ENCODE measurements around the gene PCDHB16.
"Not testable (repeated sequence)": the region's sequence is repeated elsewhere in the genome, so short reads cannot be mapped to it uniquely, and the experiment has no call there.

PCDHB16 gene

DNA sequence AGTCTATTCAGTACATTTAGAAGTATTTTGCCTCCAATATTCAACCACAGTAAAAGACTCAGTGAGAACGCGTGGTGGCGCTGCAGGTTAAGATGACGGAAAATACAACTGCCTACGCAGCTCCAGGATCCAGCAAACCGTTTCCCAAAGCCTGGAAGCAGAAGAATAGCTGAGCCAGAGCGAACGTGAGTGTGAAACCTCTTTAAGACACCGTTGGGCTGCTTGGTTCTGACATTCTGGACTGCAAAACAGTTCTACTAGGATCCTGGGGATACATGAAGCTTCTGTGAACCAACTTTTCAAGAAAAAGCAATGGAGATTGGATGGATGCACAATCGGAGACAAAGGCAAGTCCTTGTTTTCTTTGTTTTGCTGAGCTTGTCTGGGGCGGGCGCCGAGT lies at the start of gene PCDHB16:
Gene PCDHB16 (plus strand): TSS at position 140 of the 400 bp plus-strand sequence. CDS start 173 bp downstream, at position 313.
- DNase-seq: no peak

DNA sequence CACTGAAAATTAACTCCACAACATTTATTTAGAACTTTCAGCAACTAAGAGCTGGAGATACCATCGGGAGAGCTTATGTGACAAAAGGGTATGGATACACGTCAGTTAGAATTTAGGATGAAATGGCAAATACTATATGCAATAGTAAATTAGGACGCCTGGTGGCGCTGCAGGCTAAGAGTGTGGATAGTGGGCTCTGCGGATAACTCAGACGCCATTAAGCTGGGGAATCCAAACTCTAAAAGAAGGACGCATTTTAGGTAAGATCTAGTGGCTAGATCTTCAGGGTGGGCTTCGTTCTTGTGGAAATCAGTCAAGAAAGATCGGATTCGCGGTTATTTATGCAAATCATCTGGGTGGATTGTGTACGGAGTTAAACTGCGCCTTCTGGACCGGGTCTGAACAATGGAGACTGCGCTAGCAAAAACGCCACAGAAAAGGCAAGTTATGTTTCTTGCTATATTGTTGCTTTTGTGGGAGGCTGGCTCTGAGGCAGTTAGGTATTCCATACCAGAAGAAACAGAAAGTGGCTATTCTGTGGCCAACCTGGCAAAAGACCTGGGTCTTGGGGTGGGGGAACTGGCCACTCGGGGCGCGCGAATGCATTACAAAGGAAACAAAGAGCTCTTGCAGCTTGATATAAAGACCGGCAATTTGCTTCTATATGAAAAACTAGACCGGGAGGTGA lies 47.0 kb upstream of the PCDHB16 start, which contains the start of gene PCDHB5:
Gene PCDHB5 (plus strand): TSS at position 177 of the 688 bp plus-strand sequence. CDS start 229 bp downstream, at position 406.
- DNase-seq: no peak

DNA sequence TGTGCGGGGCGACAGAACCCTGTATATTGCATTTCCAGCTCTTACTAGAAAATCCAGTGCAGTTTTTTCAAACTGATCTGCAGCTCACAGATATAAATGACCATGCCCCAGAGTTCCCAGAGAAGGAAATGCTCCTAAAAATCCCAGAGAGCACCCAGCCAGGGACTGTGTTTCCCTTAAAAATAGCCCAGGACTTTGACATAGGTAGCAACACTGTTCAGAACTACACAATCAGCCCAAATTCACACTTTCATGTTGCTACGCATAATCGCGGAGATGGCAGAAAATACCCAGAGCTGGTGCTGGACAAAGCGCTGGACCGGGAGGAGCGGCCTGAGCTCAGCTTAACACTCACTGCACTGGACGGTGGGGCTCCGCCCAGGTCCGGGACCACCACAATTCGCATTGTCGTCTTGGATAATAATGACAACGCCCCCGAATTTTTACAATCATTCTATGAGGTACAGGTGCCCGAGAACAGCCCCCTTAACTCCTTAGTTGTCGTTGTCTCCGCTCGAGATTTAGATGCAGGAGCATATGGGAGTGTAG lies 46.4 kb upstream of the PCDHB16 start:
- no peak for DNase-seq

DNA sequence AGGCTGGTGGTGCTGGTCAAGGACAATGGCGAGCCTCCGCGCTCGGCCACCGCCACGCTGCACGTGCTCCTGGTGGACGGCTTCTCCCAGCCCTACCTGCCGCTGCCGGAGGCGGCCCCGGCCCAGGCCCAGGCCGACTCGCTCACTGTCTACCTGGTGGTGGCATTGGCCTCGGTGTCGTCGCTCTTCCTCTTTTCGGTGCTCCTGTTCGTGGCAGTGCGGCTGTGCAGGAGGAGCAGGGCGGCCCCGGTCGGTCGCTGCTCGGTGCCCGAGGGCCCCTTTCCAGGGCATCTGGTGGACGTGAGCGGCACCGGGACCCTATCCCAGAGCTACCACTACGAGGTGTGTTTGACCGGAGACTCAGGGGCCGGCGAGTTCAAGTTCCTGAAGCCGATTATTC lies 44.8 kb upstream of the PCDHB16 start:
- not testable (repeated sequence) for DNase-seq

DNA sequence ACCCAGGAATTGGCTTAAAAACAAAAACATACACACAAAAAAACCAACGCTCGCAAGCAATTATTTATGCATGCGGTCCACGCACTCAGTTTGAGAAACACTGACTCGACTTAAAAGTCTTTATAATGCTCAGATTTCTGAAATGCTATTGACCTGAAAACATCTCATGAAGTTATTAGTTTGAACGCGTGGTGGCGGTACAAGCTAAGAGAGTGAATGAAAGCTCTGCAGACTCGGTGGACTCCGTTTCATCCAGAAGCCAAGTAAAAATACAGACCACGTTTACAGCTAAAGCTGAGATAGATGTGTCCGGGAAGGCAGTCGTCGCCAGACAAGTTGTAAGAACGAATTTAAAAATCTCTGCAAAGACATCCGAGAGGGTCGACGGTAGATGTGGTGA lies 32.4 kb upstream of the PCDHB16 start, which contains the start of gene PCDHB6:
Gene PCDHB6 (plus strand): TSS at position 246 of the 400 bp plus-strand sequence. CDS start 201 bp downstream, outside the sequence.
- DNase-seq: no peak

DNA sequence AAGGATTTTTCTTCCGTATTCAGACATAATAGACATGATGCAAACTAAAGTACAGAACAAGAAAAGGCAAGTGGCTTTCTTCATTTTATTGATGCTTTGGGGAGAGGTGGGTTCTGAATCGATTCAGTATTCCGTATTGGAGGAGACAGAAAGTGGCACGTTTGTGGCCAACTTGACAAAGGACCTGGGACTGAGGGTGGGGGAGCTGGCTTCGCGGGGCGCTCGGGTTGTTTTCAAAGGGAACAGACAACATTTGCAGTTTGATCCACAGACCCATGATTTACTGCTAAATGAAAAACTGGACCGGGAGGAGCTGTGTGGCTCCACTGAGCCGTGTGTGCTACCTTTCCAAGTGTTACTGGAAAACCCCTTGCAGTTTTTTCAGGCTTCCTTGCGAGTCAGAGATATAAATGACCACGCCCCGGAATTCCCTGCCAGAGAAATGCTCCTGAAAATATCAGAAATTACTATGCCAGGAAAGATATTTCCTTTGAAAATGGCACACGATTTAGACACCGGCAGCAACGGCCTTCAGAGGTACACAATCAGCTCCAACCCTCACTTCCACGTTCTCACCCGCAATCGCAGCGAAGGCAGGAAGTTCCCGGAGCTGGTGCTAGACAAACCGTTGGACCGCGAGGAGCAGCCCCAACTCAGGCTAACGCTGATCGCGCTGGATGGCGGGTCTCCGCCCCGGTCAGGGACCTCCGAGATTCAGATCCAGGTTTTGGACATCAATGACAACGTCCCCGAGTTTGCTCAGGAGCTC lies 31.8 kb upstream of the PCDHB16 start:
- DNase-seq: no peak

DNA sequence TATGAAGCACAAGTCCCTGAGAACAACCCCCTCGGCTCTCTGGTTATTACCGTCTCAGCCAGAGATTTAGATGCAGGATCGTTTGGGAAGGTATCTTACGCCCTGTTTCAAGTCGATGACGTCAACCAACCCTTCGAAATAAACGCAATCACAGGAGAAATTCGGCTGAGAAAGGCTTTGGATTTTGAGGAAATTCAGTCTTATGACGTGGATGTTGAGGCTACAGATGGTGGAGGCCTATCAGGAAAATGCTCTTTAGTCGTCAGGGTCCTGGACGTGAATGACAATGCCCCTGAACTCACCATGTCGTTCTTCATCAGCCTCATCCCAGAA lies 31.2 kb upstream of the PCDHB16 start:
- no peak for DNase-seq

DNA sequence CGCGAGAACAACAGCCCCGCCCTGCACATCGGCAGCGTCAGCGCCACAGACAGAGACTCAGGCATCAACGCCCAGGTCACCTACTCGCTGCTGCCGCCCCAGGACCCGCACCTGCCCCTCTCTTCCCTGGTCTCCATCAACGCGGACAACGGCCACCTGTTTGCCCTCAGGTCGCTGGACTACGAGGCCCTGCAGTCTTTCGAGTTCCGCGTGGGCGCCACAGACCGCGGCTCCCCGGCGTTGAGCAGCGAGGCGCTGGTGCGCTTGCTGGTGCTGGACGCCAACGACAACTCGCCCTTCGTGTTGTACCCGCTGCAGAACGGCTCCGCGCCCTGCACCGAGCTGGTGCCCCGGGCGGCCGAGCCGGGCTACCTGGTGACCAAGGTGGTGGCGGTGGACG lies 30.6 kb upstream of the PCDHB16 start:
- DNase-seq: not testable (repeated sequence)

DNA sequence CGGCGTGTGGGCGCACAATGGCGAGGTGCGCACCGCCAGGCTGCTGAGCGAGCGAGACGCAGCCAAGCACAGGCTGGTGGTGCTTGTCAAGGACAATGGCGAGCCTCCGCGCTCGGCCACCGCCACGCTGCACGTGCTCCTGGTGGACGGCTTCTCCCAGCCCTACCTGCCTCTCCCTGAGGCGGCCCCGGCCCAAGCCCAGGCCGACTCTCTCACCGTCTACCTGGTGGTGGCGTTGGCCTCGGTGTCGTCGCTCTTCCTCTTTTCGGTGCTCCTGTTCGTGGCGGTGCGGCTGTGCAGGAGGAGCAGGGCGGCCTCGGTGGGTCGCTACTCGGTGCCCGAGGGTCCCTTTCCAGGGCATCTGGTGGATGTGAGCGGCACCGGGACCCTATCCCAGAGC lies 30.1 kb upstream of the PCDHB16 start:
- not testable (repeated sequence) for DNase-seq

DNA sequence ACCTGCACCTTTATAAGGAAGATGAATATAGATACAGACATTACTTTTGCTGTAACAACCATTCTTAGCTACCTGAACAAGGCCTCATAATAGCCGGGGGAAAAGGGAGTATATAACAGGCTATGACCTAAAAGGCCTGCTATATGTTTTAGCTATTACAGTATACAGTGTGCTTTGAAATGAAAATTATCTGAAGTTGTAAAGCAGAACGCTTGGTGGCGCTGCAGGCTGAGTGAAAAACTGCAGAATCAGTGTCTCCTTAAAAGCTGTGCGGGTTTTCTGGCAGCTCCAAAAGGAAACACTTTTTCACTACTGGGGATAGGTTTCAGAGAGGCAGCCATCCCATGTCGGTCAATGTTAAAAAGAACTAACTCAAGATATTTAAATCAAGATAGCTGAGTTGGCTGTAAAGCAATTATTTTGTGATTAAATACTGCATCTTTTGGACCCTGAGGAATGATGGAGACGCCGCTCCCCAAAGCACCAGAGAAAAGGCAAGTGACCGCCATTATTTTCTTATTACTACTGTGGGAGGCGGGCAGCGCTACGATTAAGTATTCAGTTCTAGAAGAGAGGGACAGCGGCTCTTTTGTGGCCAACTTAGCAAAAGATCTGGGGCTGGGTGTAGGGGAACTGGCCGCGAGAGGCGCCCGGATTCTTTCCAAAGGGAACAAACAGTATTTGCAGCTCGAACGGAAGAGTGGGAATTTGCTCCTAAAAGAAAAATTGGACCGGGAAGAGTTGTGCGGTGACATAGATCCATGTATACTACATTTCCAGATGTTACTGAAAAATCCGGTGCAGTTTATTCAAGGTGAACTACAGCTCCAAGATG lies 26.4 kb upstream of the PCDHB16 start:
- DNase-seq: no peak

DNA sequence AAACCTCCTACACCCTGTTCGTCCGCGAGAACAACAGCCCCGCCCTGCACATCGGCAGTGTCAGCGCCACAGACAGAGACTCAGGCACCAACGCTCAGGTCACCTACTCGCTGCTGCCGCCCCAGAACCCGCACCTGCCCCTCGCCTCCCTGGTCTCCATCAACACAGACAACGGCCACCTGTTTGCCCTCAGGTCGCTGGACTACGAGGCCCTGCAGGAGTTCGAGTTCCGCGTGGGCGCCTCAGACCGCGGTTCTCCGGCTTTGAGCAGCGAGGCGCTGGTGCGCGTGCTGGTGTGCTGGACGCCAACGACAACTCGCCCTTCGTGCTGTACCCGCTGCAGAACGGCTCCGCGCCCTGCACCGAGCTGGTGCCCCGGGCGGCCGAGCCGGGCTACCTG lies 24.8 kb upstream of the PCDHB16 start:
- not testable (repeated sequence) for DNase-seq

DNA sequence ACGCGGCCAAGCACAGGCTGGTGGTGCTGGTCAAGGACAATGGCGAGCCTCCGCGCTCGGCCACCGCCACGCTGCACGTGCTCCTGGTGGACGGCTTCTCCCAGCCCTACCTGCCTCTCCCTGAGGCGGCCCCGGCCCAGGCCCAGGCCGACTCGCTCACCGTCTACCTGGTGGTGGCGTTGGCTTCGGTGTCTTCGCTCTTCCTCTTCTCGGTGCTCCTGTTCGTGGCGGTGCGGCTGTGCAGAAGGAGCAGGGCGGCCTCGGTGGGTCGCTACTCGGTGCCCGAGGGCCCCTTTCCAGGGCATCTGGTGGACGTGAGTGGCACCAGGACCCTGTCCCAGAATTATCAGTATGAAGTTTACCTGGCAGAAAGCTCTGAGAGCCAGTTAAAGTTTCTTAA lies 24.3 kb upstream of the PCDHB16 start:
- not testable (repeated sequence) for DNase-seq

DNA sequence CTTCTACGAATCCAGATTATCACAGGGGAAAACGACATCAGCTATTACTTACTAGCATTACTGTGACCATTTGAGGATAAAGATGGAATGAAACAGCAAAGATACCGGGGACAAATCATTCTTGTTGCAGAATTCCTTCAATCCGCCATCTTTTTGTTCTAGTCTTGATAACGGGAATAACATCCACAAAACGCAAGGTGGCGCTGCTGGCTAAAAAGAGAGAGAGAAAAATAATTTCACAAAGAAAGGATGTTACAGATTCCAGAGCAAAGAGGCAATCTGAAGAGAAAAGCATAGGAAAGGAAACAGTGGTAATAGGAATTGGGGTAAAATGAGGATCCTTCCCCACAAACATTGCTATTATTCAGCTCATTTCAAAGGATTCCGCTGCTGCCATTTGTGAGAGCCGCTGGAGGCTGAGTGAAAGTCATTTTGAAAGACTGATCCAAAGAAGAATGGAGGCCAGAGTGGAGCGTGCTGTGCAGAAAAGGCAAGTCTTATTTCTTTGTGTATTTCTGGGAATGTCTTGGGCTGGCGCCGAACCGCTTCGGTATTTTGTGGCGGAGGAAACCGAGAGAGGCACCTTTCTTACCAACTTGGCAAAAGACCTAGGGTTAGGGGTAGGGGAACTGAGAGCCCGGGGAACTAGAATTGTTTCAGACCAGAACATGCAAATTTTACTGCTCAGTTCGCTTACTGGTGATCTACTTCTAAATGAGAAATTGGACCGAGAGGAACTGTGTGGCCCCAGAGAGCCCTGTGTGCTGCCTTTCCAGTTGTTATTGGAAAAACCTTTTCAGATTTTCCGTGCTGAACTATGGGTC lies 9.6 kb upstream of the PCDHB16 start, which contains the start of gene PCDHB7:
Gene PCDHB7 (plus strand): TSS at position 264 of the 824 bp plus-strand sequence. CDS start 192 bp downstream, at position 456.
- no peak for DNase-seq

DNA sequence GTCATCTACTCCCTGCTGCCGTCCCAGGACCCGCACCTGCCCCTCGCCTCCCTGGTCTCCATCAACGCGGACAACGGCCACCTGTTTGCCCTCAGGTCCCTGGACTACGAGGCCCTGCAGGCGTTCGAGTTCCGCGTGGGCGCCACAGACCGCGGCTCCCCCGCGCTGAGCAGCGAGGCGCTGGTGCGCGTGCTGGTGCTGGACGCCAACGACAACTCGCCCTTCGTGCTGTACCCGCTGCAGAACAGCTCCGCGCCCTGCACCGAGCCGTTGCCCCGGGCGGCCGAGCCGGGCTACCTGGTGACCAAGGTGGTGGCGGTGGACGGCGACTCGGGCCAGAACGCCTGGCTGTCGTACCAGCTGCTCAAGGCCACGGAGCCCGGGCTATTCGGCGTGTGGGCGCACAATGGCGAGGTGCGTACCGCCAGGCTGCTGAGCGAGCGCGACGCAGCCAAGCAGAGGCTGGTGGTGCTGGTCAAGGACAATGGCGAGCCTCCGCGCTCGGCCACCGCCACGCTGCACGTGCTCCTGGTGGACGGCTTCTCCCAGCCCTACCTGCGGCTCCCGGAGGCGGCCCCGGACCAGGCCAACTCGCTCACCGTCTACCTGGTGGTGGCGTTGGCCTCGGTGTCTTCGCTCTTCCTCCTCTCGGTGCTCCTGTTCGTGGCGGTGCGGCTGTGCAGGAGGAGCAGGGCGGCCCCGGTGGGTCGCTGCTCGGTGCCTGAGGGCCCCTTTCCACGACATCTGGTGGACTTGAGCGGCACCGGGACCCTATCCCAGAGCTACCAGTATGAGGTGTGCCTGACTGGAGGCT lies 7.7 kb upstream of the PCDHB16 start:
- not testable (repeated sequence) for DNase-seq

DNA sequence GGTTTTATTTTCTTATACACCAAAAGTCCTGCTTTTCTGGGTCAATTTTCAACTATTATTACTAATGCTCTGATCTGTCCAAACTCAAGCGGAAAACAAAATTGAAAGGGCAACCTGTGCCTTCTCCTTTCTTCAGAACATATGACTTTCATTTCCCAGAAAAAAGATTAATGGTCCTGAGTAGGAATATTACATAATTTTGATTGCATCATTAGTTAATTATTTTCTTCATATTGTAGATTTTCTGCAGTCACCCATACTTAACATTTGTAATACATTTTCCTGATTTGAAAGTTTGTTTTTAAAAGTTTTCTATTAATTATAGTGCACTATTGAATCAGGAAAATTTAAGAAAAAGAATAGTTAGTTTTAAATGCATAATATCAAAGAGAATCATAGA lies 6.3 kb upstream of the PCDHB16 start:
- DNase-seq: no peak

DNA sequence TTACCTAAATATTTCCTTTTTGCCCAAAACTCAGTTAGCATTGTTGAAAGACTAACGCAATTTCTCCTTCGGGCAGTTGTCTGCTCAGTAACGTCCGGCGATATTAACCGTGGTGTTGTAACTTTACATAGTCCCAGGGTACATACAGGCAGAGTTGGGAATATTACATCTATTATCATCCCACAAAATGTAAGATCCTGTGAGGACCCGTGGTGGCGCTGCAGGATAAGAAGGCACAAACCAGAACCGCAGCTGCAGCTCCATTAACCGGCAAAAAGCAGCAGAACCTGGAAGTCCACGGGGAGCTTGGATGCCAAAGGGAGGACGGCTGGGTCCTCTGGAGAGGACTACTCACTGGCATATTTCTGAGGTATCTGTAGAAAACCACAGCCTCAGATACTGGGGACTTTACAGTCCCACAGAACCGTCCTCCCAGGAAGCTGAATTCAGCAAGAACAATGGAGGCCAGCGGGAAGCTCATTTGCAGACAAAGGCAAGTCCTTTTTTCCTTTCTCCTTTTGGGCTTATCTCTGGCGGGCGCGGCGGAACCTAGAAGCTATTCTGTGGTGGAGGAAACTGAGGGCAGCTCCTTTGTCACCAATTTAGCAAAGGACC lies 4.5 kb upstream of the PCDHB16 start, which contains the start of gene PCDHB8:
Gene PCDHB8 (plus strand): TSS at position 214 of the 615 bp plus-strand sequence. CDS start 245 bp downstream, at position 459.
- DNase-seq: not testable (repeated sequence)

DNA sequence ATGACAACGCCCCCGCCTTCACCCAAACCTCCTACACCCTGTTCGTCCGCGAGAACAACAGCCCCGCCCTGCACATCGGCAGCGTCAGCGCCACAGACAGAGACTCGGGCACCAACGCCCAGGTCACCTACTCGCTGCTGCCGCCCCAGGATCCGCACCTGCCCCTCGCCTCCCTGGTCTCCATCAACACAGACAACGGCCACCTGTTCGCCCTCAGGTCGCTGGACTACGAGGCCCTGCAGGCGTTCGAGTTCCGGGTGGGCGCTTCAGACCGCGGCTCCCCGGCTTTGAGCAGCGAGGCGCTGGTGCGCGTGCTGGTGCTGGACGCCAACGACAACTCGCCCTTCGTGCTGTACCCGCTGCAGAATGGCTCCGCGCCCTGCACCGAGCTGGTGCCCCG lies 2.8 kb upstream of the PCDHB16 start:
- DNase-seq: not testable (repeated sequence)

DNA sequence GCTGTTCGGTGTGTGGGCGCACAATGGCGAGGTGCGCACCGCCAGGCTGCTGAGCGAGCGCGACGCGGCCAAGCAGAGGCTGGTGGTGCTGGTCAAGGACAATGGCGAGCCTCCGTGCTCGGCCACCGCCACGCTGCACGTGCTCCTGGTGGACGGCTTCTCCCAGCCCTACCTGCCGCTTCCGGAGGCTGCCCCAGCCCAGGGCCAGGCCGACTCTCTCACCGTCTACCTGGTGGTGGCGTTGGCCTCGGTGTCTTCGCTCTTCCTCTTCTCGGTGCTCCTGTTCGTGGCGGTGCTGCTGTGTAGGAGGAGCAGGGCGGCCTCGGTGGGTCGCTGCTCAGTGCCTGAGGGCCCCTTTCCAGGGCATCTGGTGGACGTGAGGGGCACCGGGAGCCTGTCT lies 2.3 kb upstream of the PCDHB16 start:
- DNase-seq: not testable (repeated sequence)

DNA sequence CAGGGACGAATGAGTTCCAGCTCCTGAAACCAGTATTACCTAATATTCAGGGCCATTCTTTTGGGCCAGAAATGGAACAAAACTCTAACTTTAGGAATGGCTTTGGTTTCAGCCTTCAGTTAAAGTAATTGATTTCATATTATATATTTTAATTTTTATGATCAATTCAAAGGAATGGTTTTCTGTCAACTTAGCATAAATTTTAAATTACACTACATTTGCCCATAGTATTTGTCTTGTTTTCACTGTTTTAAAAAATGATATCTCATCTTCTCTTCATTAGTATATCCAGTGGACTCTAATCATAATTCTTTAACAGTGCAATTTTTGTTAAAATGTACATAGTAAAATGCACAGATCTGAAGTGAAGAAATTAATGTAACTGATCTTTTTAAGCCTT lies 1.9 kb upstream of the PCDHB16 start:
- no peak for DNase-seq
